Skin epidermis (tissue), 12 donors: Measurements from ENCODE around the gene ASIC4.

Source experiments
- H3K27ac ChIP-seq, 21 experiments: fragments of 200-600 bp; sonication (generic) in 11 of 21; one replicate each; pipeline ENCODE4 v1.5.0; 2020; ENCODE audit warnings: mild to moderate bottlenecking in 3 of 21, inconsistent platforms in 2 of 21, moderate library complexity in 2 of 21
- H3K4me3 ChIP-seq, 7 experiments: fragments of 200-600 bp; sonication (generic) in 2 of 7; one replicate each; pipeline ENCODE4 v1.5.0; 2020; ENCODE audit warnings: inconsistent platforms in 2 of 7, mild to moderate bottlenecking in 2 of 7, moderate library complexity in 1 of 7

The ASIC4 gene

GRCh38 chr2:219477815-219478214 is 36.5 kb upstream of the ASIC4 start:
- H3K27ac ChIP-seq = no peak overlapping the region
- H3K4me3 ChIP-seq = no peak overlapping the region

- H3K27ac ChIP-seq = no peak overlapping the region
- no peak overlapping the region for H3K4me3 ChIP-seq
Observed at GRCh38 chr2:219478916-219479315, 35.4 kb upstream of the ASIC4 start.

- Histone ChIP-seq H3K4me3 (no peak overlapping the region), H3K27ac (no peak overlapping the region)
Observed at GRCh38 chr2:219480004-219480403, 34.3 kb upstream of the ASIC4 start.

- H3K27ac ChIP-seq = no peak overlapping the region
Observed at GRCh38 chr2:219482674-219483405, 31.4 kb upstream of the ASIC4 start.

GRCh38 chr2:219483451-219484342 is 30.6 kb upstream of the ASIC4 start:
- no peak overlapping the region for H3K27ac ChIP-seq
- no peak overlapping the region for H3K4me3 ChIP-seq

More at GRCh38 chr2:219482674-219483405, 31.4 kb upstream of the ASIC4 start:
- no peak overlapping the region for H3K4me3 ChIP-seq

- peak overlapping the region in 2 of 7 experiments; percentile 7 to 23 for H3K4me3 ChIP-seq
Observed at GRCh38 chr2:219484343-219485200, 29.7 kb upstream of the ASIC4 start.

GRCh38 chr2:219485201-219485580 is 29.1 kb upstream of the ASIC4 start:
- Histone ChIP-seq H3K27ac (no peak overlapping the region), H3K4me3 (no peak overlapping the region)

More at GRCh38 chr2:219484343-219485200, 29.7 kb upstream of the ASIC4 start:
- H3K27ac ChIP-seq = no peak overlapping the region

GRCh38 chr2:219486380-219486959 is 27.8 kb upstream of the ASIC4 start:
- H3K27ac ChIP-seq = no peak overlapping the region
- H3K4me3 ChIP-seq = no peak overlapping the region

GRCh38 chr2:219488149-219488843 is 26.0 kb upstream of the ASIC4 start:
- no peak overlapping the region for H3K4me3 ChIP-seq

GRCh38 chr2:219488844-219489194 is 25.5 kb upstream of the ASIC4 start:
- no peak overlapping the region for H3K27ac ChIP-seq

More at GRCh38 chr2:219488149-219488843, 26.0 kb upstream of the ASIC4 start:
- no peak overlapping the region for H3K27ac ChIP-seq

GRCh38 chr2:219489315-219489714 is 25.0 kb upstream of the ASIC4 start:
- no peak overlapping the region for H3K4me3 ChIP-seq
- no peak overlapping the region for H3K27ac ChIP-seq

More at GRCh38 chr2:219488844-219489194, 25.5 kb upstream of the ASIC4 start:
- no peak overlapping the region for H3K4me3 ChIP-seq

GRCh38 chr2:219490186-219490585 is 24.1 kb upstream of the ASIC4 start:
- Histone ChIP-seq H3K27ac (no peak overlapping the region), H3K4me3 (no peak overlapping the region)

GRCh38 chr2:219490600-219491130 is 23.6 kb upstream of the ASIC4 start:
- Histone ChIP-seq H3K4me3 (no peak overlapping the region), H3K27ac (no peak overlapping the region)

- no peak overlapping the region for H3K4me3 ChIP-seq
- H3K27ac ChIP-seq = no peak overlapping the region
Observed at GRCh38 chr2:219491278-219491963, 22.9 kb upstream of the ASIC4 start.

- no peak overlapping the region for H3K27ac ChIP-seq
- H3K4me3 ChIP-seq = no peak overlapping the region
Observed at GRCh38 chr2:219492575-219492974, 21.7 kb upstream of the ASIC4 start.

GRCh38 chr2:219493086-219493485 is 21.2 kb upstream of the ASIC4 start:
- Histone ChIP-seq H3K4me3 (no peak overlapping the region), H3K27ac (no peak overlapping the region)

GRCh38 chr2:219494952-219495530 is 19.2 kb upstream of the ASIC4 start:
- Histone ChIP-seq H3K27ac (no peak overlapping the region), H3K4me3 (no peak overlapping the region)
